AG09319 (cell line): ENCODE measurements around the gene CAVIN4.
A peak's percentile ranks its signal among the peaks of the same experiment; 100 is the strongest.

Experiments used
- DNase-seq: peaks from one replicate; pipeline ENCODE4 v3.0.0-alpha.2; 2010; ENCODE audit warnings: low read depth; ENCODE audit errors: extremely low read depth
- TF ChIP-seq, protein P1 (sequence below): IDR thresholded peaks from 2 replicates; pipeline ENCODE4 v1.5.1; 2011; ENCODE audit warnings: low read depth, mild to moderate bottlenecking, inconsistent platforms, low read length, moderate library complexity

CAVIN4 gene

GRCh38 chr9:100598641-100599145 is 20.8 kb downstream of the CAVIN4 start:
- no peak for DNase-seq
- TF ChIP-seq, protein P1, sequence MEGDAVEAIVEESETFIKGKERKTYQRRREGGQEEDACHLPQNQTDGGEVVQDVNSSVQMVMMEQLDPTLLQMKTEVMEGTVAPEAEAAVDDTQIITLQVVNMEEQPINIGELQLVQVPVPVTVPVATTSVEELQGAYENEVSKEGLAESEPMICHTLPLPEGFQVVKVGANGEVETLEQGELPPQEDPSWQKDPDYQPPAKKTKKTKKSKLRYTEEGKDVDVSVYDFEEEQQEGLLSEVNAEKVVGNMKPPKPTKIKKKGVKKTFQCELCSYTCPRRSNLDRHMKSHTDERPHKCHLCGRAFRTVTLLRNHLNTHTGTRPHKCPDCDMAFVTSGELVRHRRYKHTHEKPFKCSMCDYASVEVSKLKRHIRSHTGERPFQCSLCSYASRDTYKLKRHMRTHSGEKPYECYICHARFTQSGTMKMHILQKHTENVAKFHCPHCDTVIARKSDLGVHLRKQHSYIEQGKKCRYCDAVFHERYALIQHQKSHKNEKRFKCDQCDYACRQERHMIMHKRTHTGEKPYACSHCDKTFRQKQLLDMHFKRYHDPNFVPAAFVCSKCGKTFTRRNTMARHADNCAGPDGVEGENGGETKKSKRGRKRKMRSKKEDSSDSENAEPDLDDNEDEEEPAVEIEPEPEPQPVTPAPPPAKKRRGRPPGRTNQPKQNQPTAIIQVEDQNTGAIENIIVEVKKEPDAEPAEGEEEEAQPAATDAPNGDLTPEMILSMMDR = no peak

GRCh38 chr9:100600521-100601079 is 22.7 kb downstream of the CAVIN4 start:
- no peak for DNase-seq
- TF ChIP-seq, protein P1 = no peak

DNA sequence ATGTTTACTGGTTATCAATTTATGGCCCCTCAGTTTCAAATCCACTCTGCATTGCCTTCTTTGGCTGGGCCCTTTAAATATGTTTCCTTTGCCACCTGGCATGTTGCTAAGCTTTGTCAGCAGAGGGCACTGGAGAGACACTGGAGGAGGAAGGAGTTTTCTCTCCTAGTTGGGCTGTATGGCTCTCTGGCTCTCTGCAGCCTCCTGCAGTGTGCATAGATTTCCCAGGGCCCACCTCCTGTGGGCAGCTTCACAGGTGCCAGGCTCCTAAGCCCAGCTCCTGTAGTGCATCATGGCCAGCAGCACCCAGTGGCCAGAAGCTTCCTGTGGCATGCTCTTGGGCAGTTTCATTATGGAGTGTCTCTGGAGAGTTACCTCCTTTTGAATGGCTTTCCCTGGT is 23.3 kb downstream of the CAVIN4 start:
- TF ChIP-seq, protein P1 = peak; percentile 78

GRCh38 chr9:100602342-100602801 is 24.5 kb downstream of the CAVIN4 start:
- DNase-seq = no peak
- TF ChIP-seq, protein P1 = peak; percentile 69

More for the DNA sequence above, 23.3 kb downstream of the CAVIN4 start:
- DNase-seq = no peak

GRCh38 chr9:100605405-100605804 is 27.5 kb downstream of the CAVIN4 start:
- DNase-seq = no peak
- TF ChIP-seq, protein P1 = no peak

DNA sequence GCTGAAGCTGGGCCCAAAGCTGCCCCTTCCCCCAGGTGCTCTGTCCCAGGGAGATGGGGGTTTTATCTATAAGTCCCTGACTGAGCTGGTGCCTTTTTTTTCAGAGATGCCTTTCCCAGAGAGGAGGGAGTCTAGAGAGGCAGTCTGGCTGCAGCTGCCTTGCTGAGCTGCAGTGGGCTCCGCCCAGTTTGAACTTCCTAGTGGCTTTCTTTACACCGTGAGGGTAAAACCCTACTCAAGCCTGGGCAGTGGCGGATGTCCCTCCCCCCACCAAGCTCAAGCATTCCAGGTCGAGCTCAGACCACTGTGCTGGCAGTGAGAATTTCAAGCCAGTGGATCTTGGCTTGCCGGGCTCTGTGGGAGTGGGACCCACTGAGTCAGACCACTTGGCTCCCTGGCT is 41.3 kb downstream of the CAVIN4 start:
- DNase-seq = no peak
- TF ChIP-seq, protein P1 = no peak

DNA sequence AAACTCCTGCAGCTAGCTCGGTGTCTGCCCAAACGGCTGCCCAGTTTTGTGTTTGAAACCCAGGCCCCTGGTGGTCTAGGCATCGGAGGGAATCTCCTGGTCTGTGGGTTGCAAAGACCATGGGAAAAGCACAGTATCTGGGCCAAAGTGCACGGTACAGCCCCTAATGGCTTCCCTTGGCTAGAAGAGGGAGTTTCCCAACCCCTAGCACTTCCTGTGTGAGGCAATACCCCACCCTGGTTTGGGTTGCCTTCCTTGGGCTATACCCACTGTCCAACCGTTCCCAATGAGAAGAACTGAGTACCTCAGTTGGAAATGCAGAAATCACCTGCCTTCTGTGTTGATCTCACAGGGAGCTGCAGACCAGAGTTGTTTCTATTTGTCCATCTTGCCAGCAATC is 41.8 kb downstream of the CAVIN4 start:
- TF ChIP-seq, protein P1 = no peak
- no peak for DNase-seq
